Neural cell (in vitro differentiated cells): ENCODE data around the gene CMPK2. TPM values are rescaled to one million over a fixed set of nuclear protein-coding genes. Genes with fewer than 3 reads are reported as not detected.

Experiments used
- H2AFZ ChIP-seq: fragments of 200-600, 300-800 bp; sonication (generic), shearing (Covaris generic); 2 replicates; pipeline ENCODE4 v1.6.0; 2014; ENCODE audit warnings: low read depth, mild to moderate bottlenecking, antibody characterized with exemption, low read length, moderate library complexity
- H3F3A ChIP-seq: fragments of 200-600 bp; shearing (Covaris generic); 2 replicates; pipeline ENCODE4 v1.6.1; 2016; ENCODE audit warnings: mild to moderate bottlenecking, moderate library complexity, mixed read lengths, antibody characterized with exemption, low read length; ENCODE audit not compliant: insufficient read depth, poor library complexity, severe bottlenecking
- H3K27ac ChIP-seq: fragments of 200-600, 300-800 bp; sonication (generic), shearing (Covaris generic); 2 replicates; pipeline ENCODE4 v1.5.1; 2014; ENCODE audit warnings: mild to moderate bottlenecking, low read length, moderate library complexity
- H3K27me3 ChIP-seq: fragments of 300-800, 200-600 bp; sonication (generic), shearing (Covaris generic); 2 replicates; pipeline ENCODE4 v1.6.0; 2014; ENCODE audit warnings: mild to moderate bottlenecking, low read depth, low read length, moderate library complexity; ENCODE audit not compliant: insufficient read depth
- H3K36me3 ChIP-seq: fragments of 300-800, 200-600 bp; sonication (generic), shearing (Covaris generic); 2 replicates; pipeline ENCODE4 v1.5.1; 2014; ENCODE audit warnings: mild to moderate bottlenecking, antibody characterized with exemption, low read length, moderate library complexity; ENCODE audit not compliant: insufficient read depth
- H3K4me2 ChIP-seq: fragments of 300-800, 200-600 bp; sonication (generic), shearing (Covaris generic); 2 replicates; pipeline ENCODE4 v1.6.0; 2014; ENCODE audit warnings: mild to moderate bottlenecking, low read length
- H3K4me3 ChIP-seq: fragments of 300-800, 200-600 bp; sonication (generic), shearing (Covaris generic); 2 replicates; pipeline ENCODE4 v1.5.1; 2014; ENCODE audit warnings: mild to moderate bottlenecking, low read length, moderate library complexity
- H3K79me2 ChIP-seq: fragments of 200-600 bp; shearing (Covaris generic); replicated peaks from 2 replicates; pipeline ENCODE4 v1.6.0; 2014; ENCODE audit warnings: mild to moderate bottlenecking, low read length, moderate library complexity; ENCODE audit not compliant: insufficient read depth
- H3K9ac ChIP-seq: fragments of 300-800, 200-600 bp; sonication (generic), shearing (Covaris generic); 2 replicates; pipeline ENCODE4 v1.6.1; 2016; ENCODE audit warnings: mild to moderate bottlenecking, low read length, mixed read lengths
- H3K9me2 ChIP-seq: fragments of 200-600 bp; shearing (Covaris generic); 2 replicates; pipeline ENCODE4 v1.6.1; 2016; ENCODE audit warnings: mild to moderate bottlenecking, low read length, mixed read lengths; ENCODE audit not compliant: insufficient read depth
- H3K9me3 ChIP-seq: fragments of 200-600, 300-800 bp; sonication (generic), shearing (Covaris generic); 2 replicates; pipeline ENCODE4 v1.6.1; 2016; ENCODE audit warnings: mild to moderate bottlenecking, mixed run types, low read length, moderate library complexity, mixed read lengths
- H4K20me1 ChIP-seq: fragments of 200-600 bp; shearing (Covaris generic); 2 replicates; pipeline ENCODE4 v1.6.1; 2016; ENCODE audit warnings: mild to moderate bottlenecking, mixed run types; ENCODE audit not compliant: insufficient read depth
- EP300 ChIP-seq: fragments of 450-650 bp; conservative IDR thresholded peaks from 2 replicates; pipeline ENCODE4 v1.6.1; 2014; ENCODE audit warnings: antibody characterized with exemption, mild to moderate bottlenecking, moderate library complexity; ENCODE audit not compliant: poor library complexity, severe bottlenecking
- EZH2 ChIP-seq: fragments of 200-600, 300-800 bp; shearing (Covaris generic), sonication (generic); IDR thresholded peaks from 2 replicates; pipeline ENCODE4 v1.6.1; 2014; ENCODE audit warnings: antibody characterized with exemption, low read length, borderline replicate concordance, mild to moderate bottlenecking; ENCODE audit not compliant: insufficient read depth, poor library complexity, severe bottlenecking
- MXI1 ChIP-seq: fragments of 450-650 bp; conservative IDR thresholded peaks from 2 replicates; pipeline ENCODE4 v1.6.1; 2014; ENCODE audit warnings: antibody characterized with exemption, mild to moderate bottlenecking; ENCODE audit not compliant: poor library complexity, severe bottlenecking
- POLR2AphosphoS5 ChIP-seq: IDR thresholded peaks from 2 replicates; pipeline ENCODE4 v1.6.1; 2012
- RAD21 ChIP-seq: fragments of 450-650 bp; conservative IDR thresholded peaks from 2 replicates; pipeline ENCODE4 v1.6.1; 2014; ENCODE audit warnings: antibody characterized with exemption, mild to moderate bottlenecking, moderate library complexity
- SMC3 ChIP-seq: fragments of 450-650 bp; conservative IDR thresholded peaks from 2 replicates; pipeline ENCODE4 v1.6.1; 2014; ENCODE audit warnings: antibody characterized with exemption, mild to moderate bottlenecking, moderate library complexity; ENCODE audit not compliant: poor library complexity
- TAF1 ChIP-seq: IDR thresholded peaks from 2 replicates; pipeline ENCODE4 v1.6.1; 2012; ENCODE audit warnings: low read depth
- polyA plus RNA-seq: library from polyadenylated mRNA; depleted of rRNA; stranded (reverse); fragments of >200 nt; gene quantifications from 2 replicates; pipeline ENCODE4 v1.2.3, GENCODE V29; 2014
- TF ChIP-seq, protein P1 (sequence below): IDR thresholded peaks from 2 replicates; pipeline ENCODE4 v1.6.1; 2012; ENCODE audit warnings: borderline replicate concordance
- TF ChIP-seq, protein P2 (sequence below): fragments of 450-650 bp; IDR thresholded peaks from 2 replicates; pipeline ENCODE4 v1.5.1; 2014; ENCODE audit warnings: antibody characterized with exemption, mild to moderate bottlenecking, moderate library complexity; ENCODE audit not compliant: poor library complexity, severe bottlenecking

Gene CMPK2
- polyA plus RNA-seq, 1 donor from 2014 or later, result 6.5 TPM

GRCh38 chr2:6908291-6908690, 42.6 kb upstream of the CMPK2 start:
- Histone ChIP-seq H3K27ac (no peak overlapping the region), H3K9me3 (no peaks in the 10 kb centered on the region), H3K9ac (no peak overlapping the region), H3K4me2 (no peak overlapping the region), H3K4me3 (no peak overlapping the region), H4K20me1 (no peaks in the 10 kb centered on the region), H3K27me3 (no peaks in the 10 kb centered on the region), H3K79me2 (no peaks in the 10 kb centered on the region), H3F3A (no peaks in the 10 kb centered on the region), H3K36me3 (no peaks in the 10 kb centered on the region), H2AFZ (no peak overlapping the region), H3K9me2 (no peaks in the 10 kb centered on the region)
- TF ChIP-seq MXI1 (no peak), RAD21 (no peak), TAF1 (no peak), SMC3 (no peak), EZH2 (no peak), POLR2AphosphoS5 (no peak), EP300 (no peak)
- TF ChIP-seq, protein P1, sequence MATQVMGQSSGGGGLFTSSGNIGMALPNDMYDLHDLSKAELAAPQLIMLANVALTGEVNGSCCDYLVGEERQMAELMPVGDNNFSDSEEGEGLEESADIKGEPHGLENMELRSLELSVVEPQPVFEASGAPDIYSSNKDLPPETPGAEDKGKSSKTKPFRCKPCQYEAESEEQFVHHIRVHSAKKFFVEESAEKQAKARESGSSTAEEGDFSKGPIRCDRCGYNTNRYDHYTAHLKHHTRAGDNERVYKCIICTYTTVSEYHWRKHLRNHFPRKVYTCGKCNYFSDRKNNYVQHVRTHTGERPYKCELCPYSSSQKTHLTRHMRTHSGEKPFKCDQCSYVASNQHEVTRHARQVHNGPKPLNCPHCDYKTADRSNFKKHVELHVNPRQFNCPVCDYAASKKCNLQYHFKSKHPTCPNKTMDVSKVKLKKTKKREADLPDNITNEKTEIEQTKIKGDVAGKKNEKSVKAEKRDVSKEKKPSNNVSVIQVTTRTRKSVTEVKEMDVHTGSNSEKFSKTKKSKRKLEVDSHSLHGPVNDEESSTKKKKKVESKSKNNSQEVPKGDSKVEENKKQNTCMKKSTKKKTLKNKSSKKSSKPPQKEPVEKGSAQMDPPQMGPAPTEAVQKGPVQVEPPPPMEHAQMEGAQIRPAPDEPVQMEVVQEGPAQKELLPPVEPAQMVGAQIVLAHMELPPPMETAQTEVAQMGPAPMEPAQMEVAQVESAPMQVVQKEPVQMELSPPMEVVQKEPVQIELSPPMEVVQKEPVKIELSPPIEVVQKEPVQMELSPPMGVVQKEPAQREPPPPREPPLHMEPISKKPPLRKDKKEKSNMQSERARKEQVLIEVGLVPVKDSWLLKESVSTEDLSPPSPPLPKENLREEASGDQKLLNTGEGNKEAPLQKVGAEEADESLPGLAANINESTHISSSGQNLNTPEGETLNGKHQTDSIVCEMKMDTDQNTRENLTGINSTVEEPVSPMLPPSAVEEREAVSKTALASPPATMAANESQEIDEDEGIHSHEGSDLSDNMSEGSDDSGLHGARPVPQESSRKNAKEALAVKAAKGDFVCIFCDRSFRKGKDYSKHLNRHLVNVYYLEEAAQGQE, result no peak
- TF ChIP-seq, protein P2, sequence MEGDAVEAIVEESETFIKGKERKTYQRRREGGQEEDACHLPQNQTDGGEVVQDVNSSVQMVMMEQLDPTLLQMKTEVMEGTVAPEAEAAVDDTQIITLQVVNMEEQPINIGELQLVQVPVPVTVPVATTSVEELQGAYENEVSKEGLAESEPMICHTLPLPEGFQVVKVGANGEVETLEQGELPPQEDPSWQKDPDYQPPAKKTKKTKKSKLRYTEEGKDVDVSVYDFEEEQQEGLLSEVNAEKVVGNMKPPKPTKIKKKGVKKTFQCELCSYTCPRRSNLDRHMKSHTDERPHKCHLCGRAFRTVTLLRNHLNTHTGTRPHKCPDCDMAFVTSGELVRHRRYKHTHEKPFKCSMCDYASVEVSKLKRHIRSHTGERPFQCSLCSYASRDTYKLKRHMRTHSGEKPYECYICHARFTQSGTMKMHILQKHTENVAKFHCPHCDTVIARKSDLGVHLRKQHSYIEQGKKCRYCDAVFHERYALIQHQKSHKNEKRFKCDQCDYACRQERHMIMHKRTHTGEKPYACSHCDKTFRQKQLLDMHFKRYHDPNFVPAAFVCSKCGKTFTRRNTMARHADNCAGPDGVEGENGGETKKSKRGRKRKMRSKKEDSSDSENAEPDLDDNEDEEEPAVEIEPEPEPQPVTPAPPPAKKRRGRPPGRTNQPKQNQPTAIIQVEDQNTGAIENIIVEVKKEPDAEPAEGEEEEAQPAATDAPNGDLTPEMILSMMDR, result no peak

DNA sequence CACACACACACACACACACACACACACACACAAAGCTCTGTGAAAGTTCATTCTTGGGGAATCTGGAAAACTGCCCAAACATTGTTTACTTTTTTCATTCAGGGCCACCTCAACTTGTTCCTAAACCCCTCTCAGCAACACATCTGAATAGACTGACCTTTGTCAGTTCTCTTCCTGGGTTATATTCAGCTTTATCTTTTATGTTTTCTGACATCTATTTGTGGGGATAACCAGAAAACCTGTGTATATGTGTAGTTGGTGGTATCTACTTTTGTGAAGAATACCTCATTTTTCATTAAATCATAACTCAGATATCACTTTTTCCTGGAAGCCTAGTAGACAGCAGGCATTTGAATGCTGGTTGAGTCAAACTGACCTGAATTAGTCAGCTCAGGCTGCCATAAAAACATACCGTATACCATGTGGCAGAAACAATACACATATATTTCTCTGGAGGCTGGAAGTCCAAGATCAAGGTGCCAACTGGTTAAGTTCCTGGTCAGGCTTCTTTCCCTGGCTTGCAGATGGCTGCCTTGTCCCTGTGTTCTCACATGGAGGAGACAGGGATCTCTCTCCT, 40.5 kb upstream of the CMPK2 start:
- Histone ChIP-seq H2AFZ (no peak overlapping the region), H4K20me1 (no peaks in the 10 kb centered on the region), H3K27ac (no peak overlapping the region), H3K79me2 (no peaks in the 10 kb centered on the region), H3K9me3 (no peaks in the 10 kb centered on the region), H3F3A (no peaks in the 10 kb centered on the region), H3K9ac (no peak overlapping the region), H3K36me3 (no peaks in the 10 kb centered on the region), H3K9me2 (no peaks in the 10 kb centered on the region), H3K4me3 (no peak overlapping the region), H3K27me3 (no peaks in the 10 kb centered on the region), H3K4me2 (no peak overlapping the region)
- TF ChIP-seq, protein P1, result no peak
